A204.1 (cell line): ENCODE data around the gene MAP3K14.

Experiments used
- FAIRE-seq: peaks from 2 replicates; lab custom pipeline; 2012; peaks lifted over from hg19 to GRCh38; lab: Jason Lieb, UNC

MAP3K14 gene

GRCh38 chr17:45282683-45283644 is 33.9 kb downstream of the MAP3K14 start:
- FAIRE-seq: no peak

GRCh38 chr17:45279898-45280297 is 36.9 kb downstream of the MAP3K14 start:
- FAIRE-seq: no peak

- FAIRE-seq: no peak
Measured at GRCh38 chr17:45277992-45278391, 38.8 kb downstream of the MAP3K14 start.

- FAIRE-seq: peak; percentile 94
Measured at GRCh38 chr17:45277216-45277849, 39.5 kb downstream of the MAP3K14 start.

DNA sequence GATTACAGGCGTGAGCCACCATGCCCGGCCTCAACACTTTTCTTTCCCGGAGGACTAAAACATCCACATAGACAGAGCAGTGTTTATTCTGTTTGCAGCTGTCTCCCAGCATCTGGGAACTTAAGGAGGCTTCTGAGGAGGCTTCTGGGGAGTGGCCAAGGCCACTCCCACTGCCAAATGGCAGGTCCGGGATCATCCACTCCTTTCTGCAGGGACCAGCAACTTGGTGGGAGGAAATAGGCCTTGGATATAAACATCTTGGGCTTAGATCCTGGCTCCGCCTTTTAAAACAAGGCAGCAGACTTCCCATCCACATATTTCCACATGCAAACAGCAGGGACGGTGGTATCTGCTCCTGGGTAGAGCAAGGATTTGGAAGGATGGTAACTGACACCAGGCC is 40.8 kb downstream of the MAP3K14 start:
- no peak for FAIRE-seq

GRCh38 chr17:45274033-45274432 is 42.8 kb downstream of the MAP3K14 start:
- FAIRE-seq: no peak

- FAIRE-seq: no peak
Measured at GRCh38 chr17:45273551-45273957, 43.3 kb downstream of the MAP3K14 start.

DNA sequence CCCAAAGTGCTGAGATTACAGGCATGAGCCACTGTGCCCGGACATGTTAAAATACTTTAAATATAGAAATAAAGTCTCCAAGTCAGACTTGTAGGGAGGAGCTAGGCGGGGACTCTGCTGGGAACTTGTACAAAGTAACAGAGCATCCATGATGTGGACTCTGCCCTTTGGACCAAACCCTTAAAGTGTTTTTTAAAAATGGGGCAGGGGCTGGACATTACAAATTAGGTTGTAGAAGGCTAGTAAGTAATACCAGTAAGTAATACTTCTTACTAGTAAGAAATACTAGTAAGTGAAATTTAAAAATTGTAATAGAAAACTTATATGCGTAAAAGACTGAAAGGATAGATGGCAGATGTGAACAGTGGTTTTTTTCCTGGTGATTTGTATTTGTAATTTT is 45.2 kb downstream of the MAP3K14 start:
- FAIRE-seq: no peak

- no peak for FAIRE-seq
Measured at GRCh38 chr17:45270828-45271418, 45.9 kb downstream of the MAP3K14 start.

GRCh38 chr17:45269912-45270311 is 46.9 kb downstream of the MAP3K14 start:
- FAIRE-seq: no peak

DNA sequence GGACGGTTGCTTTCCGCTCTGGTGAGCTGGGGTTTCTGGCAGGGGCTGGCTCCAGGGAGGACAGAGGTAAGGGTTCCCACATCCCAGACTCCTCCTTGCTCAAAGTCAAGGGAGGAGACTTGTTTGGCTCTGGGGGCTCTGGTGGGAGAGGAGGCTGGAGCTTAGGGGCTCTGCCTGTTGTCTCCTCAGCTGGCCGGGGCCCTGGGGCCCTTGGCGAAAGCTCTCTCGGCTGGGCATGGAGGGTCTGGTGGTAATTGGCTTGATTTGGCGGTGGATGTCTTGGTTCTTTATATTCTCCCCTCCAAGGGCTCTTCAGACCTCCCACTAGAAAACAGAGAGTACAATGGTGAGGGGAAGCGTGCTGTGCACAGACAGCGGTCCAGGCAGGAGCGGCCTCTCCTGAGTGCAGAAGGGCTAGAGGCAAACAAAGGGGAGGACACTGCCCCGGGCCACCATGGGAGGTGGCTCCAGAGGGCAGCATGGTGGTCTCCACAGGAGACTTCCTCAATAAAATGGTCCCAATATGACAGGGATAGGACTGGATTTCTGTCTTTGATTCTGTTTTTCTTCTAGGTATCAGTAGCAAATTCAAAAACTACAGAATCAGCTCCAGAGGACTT is 49.3 kb downstream of the MAP3K14 start:
- no peak for FAIRE-seq

- FAIRE-seq: no peak
Measured at GRCh38 chr17:45266372-45266926, 50.4 kb downstream of the MAP3K14 start.

- FAIRE-seq: no peak
Measured at GRCh38 chr17:45265821-45266220, 51.0 kb downstream of the MAP3K14 start.

GRCh38 chr17:45264988-45265387 is 51.8 kb downstream of the MAP3K14 start:
- FAIRE-seq: no peak

GRCh38 chr17:45264430-45264829 is 52.4 kb downstream of the MAP3K14 start:
- FAIRE-seq: no peak

GRCh38 chr17:45263477-45263860 is 53.4 kb downstream of the MAP3K14 start:
- no peak for FAIRE-seq

GRCh38 chr17:45262516-45263476 is 54.0 kb downstream of the MAP3K14 start:
- no peak for FAIRE-seq

- FAIRE-seq: no peak
Measured at GRCh38 chr17:45261577-45262515, 55.0 kb downstream of the MAP3K14 start, which contains the start of gene SPATA32. SPATA32 (minus strand) TSS chr17:45262094; CDS start chr17:45262016, 78 bp downstream.

DNA sequence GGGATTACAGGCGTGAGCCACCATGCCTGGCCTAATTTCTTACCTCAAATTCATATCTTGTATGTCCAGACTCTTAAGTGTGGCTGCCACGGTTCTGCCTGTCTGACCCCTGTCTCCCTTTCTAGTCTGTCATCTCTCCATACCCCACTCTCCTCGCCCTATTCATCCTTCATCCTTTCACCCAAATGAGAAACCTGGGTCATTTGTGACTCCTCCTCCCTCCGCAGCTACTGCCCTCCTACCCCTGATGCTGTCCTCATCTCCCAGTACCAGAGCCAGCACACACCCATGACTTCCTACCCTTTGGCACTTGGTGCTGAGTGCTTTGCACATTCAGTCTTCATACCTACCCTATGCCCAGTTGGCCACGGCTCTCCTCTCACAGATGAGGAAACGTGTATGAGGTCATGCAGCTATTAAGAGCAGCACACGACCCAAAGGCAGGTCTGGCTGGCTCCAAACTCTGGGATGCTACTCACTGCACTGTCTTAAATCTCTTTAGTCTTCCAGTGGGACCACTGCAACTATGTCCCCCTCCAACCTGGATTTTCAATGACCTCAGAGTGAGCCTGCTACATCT is 56.5 kb downstream of the MAP3K14 start:
- FAIRE-seq: no peak

DNA sequence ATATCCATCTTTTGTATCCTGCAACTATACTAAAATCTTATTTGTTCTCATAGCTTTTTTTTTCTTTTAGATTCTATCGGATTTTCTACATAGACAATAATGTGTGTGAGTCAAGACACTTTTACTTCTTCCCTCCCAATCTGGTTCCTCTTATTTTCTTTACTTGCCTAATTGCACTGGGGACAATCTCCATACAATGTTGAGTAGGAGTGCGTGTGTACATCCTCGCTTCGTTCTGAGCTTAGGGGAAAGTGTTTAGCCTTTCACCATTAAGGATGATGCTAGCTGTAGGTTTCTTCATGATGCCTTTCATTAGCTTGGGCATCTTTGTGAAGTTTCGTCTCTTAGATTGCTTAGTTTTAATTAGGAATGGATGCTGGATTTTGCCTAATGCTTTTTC is 57.8 kb downstream of the MAP3K14 start:
- no peak for FAIRE-seq
